GM23338 (cell line): ENCODE measurements around the gene ARID1B. TPM values are rescaled to one million over a fixed set of nuclear protein-coding genes. Genes with fewer than 3 reads are reported as not detected.

Source experiments
- ATAC-seq: fragments of 200-7000 bp; cut with Tn5 transposase; 3 replicates; pipeline ENCODE4 v1.9.1; 2020
- DNase-seq: peaks from one replicate; pipeline ENCODE4 v3.0.0-alpha.2; 2015; ENCODE audit warnings: low spot score
- H2AFZ ChIP-seq: fragments of 200-600 bp; sonication (generic); 2 replicates; pipeline ENCODE4 v1.8.0; 2016; ENCODE audit warnings: antibody characterized with exemption, mild to moderate bottlenecking, moderate library complexity
- H3F3A ChIP-seq: fragments of 200-600 bp; sonication (generic); replicated peaks from 2 replicates; pipeline ENCODE4 v1.8.0; 2017; ENCODE audit warnings: antibody characterized with exemption, mixed run types, low read depth
- H3K27ac ChIP-seq: fragments of 200-600 bp; sonication (generic); 2 replicates; pipeline ENCODE4 v1.6.1; 2016; ENCODE audit warnings: low read depth
- H3K27me3 ChIP-seq: fragments of 200-600 bp; sonication (generic); 2 replicates; pipeline ENCODE4 v1.8.0; 2016; ENCODE audit warnings: mild to moderate bottlenecking, mixed run types, moderate library complexity; ENCODE audit not compliant: insufficient read depth
- H3K36me3 ChIP-seq: fragments of 200-600 bp; sonication (generic); 2 replicates; pipeline ENCODE4 v1.8.0; 2016; ENCODE audit warnings: mild to moderate bottlenecking; ENCODE audit not compliant: insufficient read depth
- H3K4me1 ChIP-seq: fragments of 200-600 bp; sonication (generic); 2 replicates; pipeline ENCODE4 v1.8.0; 2016; ENCODE audit warnings: mild to moderate bottlenecking, moderate library complexity; ENCODE audit not compliant: insufficient read depth
- H3K4me2 ChIP-seq: fragments of 200-600 bp; sonication (generic); 2 replicates; pipeline ENCODE4 v1.7.1; 2017; ENCODE audit warnings: mixed run types
- H3K4me3 ChIP-seq: fragments of 200-600 bp; sonication (generic); 2 replicates; pipeline ENCODE4 v1.6.1; 2016; ENCODE audit warnings: mixed run types
- H3K79me2 ChIP-seq: fragments of 200-600 bp; sonication (generic); replicated peaks from 2 replicates; pipeline ENCODE4 v1.8.0; 2017; ENCODE audit warnings: mild to moderate bottlenecking; ENCODE audit not compliant: insufficient read depth
- H3K9me2 ChIP-seq: fragments of 200-600 bp; sonication (generic); 2 replicates; pipeline ENCODE4 v1.8.0; 2017; ENCODE audit not compliant: insufficient read depth
- H4K20me1 ChIP-seq: fragments of 200-600 bp; sonication (generic); replicated peaks from 2 replicates; pipeline ENCODE4 v1.8.0; 2017; ENCODE audit warnings: mild to moderate bottlenecking; ENCODE audit not compliant: insufficient read depth
- H3K27ac Mint-ChIP-seq: 2 replicates; pipeline ENCODE4 v1.8.0; 2020; ENCODE audit warnings: inconsistent platforms, mild to moderate bottlenecking, moderate library complexity, mixed read lengths
- H3K27me3 Mint-ChIP-seq: 3 replicates; pipeline ENCODE4 v1.8.0; 2022; ENCODE audit warnings: low read depth, mild to moderate bottlenecking, moderate library complexity, mixed read lengths, inconsistent platforms; ENCODE audit not compliant: insufficient read depth, poor library complexity
- H3K36me3 Mint-ChIP-seq: 3 replicates; pipeline ENCODE4 v1.8.0; 2021; ENCODE audit warnings: low read depth, mild to moderate bottlenecking, inconsistent platforms, moderate library complexity, mixed read lengths
- H3K4me1 Mint-ChIP-seq: 3 replicates; pipeline ENCODE4 v1.8.0; 2020; ENCODE audit warnings: mild to moderate bottlenecking, inconsistent platforms, mixed read lengths
- H3K4me3 Mint-ChIP-seq: 3 replicates; pipeline ENCODE4 v1.8.0; 2021; ENCODE audit warnings: moderate library complexity, mild to moderate bottlenecking, inconsistent platforms, mixed read lengths
- H3K9me3 Mint-ChIP-seq: 3 replicates; pipeline ENCODE4 v1.8.0; 2020; ENCODE audit warnings: moderate library complexity, mild to moderate bottlenecking, inconsistent platforms, mixed read lengths
- CREB1 ChIP-seq: fragments of 250-450 bp; sonication (Bioruptor Pico); IDR thresholded peaks from 2 replicates; pipeline ENCODE4 v1.5.0; 2020; ENCODE audit warnings: low read depth, mild to moderate bottlenecking, moderate library complexity
- EZH2 ChIP-seq: fragments of 200-600 bp; sonication (generic); IDR thresholded peaks from one replicate; pipeline ENCODE4 v1.8.0; 2017; ENCODE audit warnings: antibody characterized with exemption, mild to moderate bottlenecking, low read depth; ENCODE audit not compliant: unreplicated experiment
- EZH2phosphoT487 ChIP-seq: fragments of 200-600 bp; sonication (generic); IDR thresholded peaks from one replicate; pipeline ENCODE4 v1.8.1; 2018; ENCODE audit warnings: antibody characterized with exemption; ENCODE audit not compliant: unreplicated experiment
- POLR2AphosphoS5 ChIP-seq: IDR thresholded peaks from 2 replicates; pipeline ENCODE4 v1.6.1; 2016; ENCODE audit warnings: antibody characterized with exemption, low read depth
- ZNF331 ChIP-seq: fragments of 250-450 bp; sonication (Bioruptor Pico); IDR thresholded peaks from 2 replicates; pipeline ENCODE4 v1.5.0; 2020; ENCODE audit warnings: low read depth, mild to moderate bottlenecking, moderate library complexity
- polyA plus RNA-seq: library from polyadenylated mRNA; unstranded; fragments of >200 nt; fragmentation: Nextera tagmentation; extraction: Ambion mirVana; gene quantifications from 2 replicates; pipeline ENCODE4 v1.2.1, GENCODE V29; 2016
- total RNA-seq: library from RNA; depleted of rRNA; stranded (reverse); fragments of >200 nt; shearing (Covaris generic); gene quantifications from 2 replicates; pipeline ENCODE4 v1.2.3, GENCODE V29; 2014
- TF ChIP-seq, protein P1 (sequence below): IDR thresholded peaks from 2 replicates; pipeline ENCODE4 v1.6.1; 2016; ENCODE audit warnings: antibody characterized with exemption
- TF ChIP-seq, protein P2 (sequence below), 2 experiments: fragments of 200-600 bp in 1 of 2; sonication (generic) in 1 of 2; conservative IDR thresholded peaks; 2 replicates each; pipeline versions ENCODE4 v1.5.1 to v1.6.1; 2016 to 2017; ENCODE audit warnings: antibody characterized with exemption in 2 of 2, low read depth in 2 of 2, mild to moderate bottlenecking in 2 of 2, moderate library complexity in 1 of 2
- TF ChIP-seq, protein P3 (sequence below): IDR thresholded peaks from one replicate; pipeline ENCODE4 v1.6.1; 2018; ENCODE audit warnings: antibody characterized with exemption; ENCODE audit not compliant: unreplicated experiment

Gene ARID1B
- total and polyA plus RNA-seq, 2 experiments from 2014 or later: 59.3 to 72.2 TPM

DNA sequence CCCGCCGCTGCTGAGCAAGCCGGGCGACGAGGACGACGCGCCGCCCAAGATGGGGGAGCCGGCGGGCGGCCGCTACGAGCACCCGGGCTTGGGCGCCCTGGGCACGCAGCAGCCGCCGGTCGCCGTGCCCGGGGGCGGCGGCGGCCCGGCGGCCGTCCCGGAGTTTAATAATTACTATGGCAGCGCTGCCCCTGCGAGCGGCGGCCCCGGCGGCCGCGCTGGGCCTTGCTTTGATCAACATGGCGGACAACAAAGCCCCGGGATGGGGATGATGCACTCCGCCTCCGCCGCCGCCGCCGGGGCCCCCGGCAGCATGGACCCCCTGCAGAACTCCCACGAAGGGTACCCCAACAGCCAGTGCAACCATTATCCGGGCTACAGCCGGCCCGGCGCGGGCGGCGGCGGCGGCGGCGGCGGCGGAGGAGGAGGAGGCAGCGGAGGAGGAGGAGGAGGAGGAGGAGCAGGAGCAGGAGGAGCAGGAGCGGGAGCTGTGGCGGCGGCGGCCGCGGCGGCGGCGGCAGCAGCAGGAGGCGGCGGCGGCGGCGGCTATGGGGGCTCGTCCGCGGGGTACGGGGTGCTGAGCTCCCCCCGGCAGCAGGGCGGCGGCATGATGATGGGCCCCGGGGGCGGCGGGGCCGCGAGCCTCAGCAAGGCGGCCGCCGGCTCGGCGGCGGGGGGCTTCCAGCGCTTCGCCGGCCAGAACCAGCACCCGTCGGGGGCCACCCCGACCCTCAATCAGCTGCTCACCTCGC lies 1.5 kb downstream of the ARID1B start:
- Mint-ChIP-seq H3K27ac (no peak overlapping the region), H3K4me1 (peaks cover 61% of the 10 kb centered on the region), H3K36me3 (peaks cover 4% of the 10 kb centered on the region; the same call in 1 of the 3 replicates), H3K9me3 (no peaks in the 10 kb centered on the region; the same call in 2 of the 3 replicates), H3K27me3 (peaks cover 13% of the 10 kb centered on the region), H3K4me3 (peak overlapping the region; percentile 91; the same call in 2 of the 3 replicates)
- H3F3A ChIP-seq: 0 out of 2 replicates have a peak, but pooled peaks cover 4% of the 10 kb centered on the region
- H3K4me2 ChIP-seq: peak overlapping the region; percentile 72
- H3K4me1 ChIP-seq: peaks cover 62% of the 10 kb centered on the region
- ATAC-seq (no peak), DNase-seq (peak; percentile 52)
- H4K20me1 ChIP-seq: peaks cover 5% of the 10 kb centered on the region; the same call in 1 of the 2 replicates
- TF ChIP-seq, protein P1, sequence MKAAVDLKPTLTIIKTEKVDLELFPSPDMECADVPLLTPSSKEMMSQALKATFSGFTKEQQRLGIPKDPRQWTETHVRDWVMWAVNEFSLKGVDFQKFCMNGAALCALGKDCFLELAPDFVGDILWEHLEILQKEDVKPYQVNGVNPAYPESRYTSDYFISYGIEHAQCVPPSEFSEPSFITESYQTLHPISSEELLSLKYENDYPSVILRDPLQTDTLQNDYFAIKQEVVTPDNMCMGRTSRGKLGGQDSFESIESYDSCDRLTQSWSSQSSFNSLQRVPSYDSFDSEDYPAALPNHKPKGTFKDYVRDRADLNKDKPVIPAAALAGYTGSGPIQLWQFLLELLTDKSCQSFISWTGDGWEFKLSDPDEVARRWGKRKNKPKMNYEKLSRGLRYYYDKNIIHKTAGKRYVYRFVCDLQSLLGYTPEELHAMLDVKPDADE: no peak
- TF ChIP-seq POLR2AphosphoS5: 0 out of 2 replicates have a peak, but pooled peaks have one; percentile 16
- H3K9me2 ChIP-seq: no peaks in the 10 kb centered on the region
- peaks cover 54% of the 10 kb centered on the region for H3K79me2 ChIP-seq
- H2AFZ ChIP-seq: no peak overlapping the region
- H3K4me3 ChIP-seq: peak overlapping the region; percentile 73
- no peaks in the 10 kb centered on the region for H3K36me3 ChIP-seq
- no peaks in the 10 kb centered on the region for H3K27me3 ChIP-seq
- H3K27ac ChIP-seq: peak overlapping the region; percentile 73; the same call in 1 of the 2 replicates

DNA sequence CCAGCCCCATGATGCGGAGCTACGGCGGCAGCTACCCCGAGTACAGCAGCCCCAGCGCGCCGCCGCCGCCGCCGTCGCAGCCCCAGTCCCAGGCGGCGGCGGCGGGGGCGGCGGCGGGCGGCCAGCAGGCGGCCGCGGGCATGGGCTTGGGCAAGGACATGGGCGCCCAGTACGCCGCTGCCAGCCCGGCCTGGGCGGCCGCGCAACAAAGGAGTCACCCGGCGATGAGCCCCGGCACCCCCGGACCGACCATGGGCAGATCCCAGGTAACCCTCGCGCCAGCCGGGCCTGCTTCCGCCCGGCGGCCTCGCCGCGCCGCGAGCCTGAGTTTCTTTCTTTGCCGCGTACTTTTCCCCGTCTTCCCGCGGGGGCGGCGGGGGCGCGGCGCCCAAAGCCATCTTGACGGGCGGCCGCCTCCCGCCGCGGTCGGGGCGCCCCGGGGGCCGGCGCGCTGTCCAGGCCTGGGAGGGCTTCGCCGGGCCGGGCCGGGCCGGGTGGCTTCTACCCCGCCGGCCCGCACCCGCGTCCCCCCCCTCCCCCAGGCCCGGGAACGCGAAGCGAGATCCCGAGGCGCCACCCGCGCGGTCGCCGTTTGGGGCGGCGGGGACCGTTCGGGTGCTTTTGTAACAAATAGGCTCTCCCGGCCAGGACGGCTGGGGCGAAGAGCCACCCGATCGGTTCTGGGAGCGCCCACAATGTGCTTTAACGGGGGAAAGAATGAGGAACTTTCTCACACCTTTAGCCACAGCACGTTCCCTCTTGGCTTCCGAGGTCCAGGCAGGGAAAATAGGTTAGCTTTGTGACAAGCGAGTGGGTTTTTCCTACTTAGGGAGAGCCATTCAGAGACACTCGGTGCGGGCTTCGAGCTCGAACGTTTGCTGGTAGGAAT lies 2.3 kb downstream of the ARID1B start:
- H3K27ac Mint-ChIP-seq: peak overlapping the region; percentile 23
- Histone ChIP-seq H3K4me1 (peaks cover 61% of the 10 kb centered on the region), H3K27ac (peak overlapping the region; percentile 2; the same call in 1 of the 2 replicates), H3F3A (0 out of 2 replicates have a peak, but pooled peaks cover 4% of the 10 kb centered on the region), H3K9me2 (no peaks in the 10 kb centered on the region), H3K27me3 (no peaks in the 10 kb centered on the region), H3K4me2 (peak overlapping the region; percentile 89), H3K4me3 (peak overlapping the region; percentile 73), H2AFZ (no peak overlapping the region), H3K79me2 (peaks cover 63% of the 10 kb centered on the region), H3K36me3 (no peaks in the 10 kb centered on the region), H4K20me1 (peaks cover 5% of the 10 kb centered on the region; the same call in 1 of the 2 replicates)
- H3K27me3 Mint-ChIP-seq: peaks cover 13% of the 10 kb centered on the region
- peaks cover 4% of the 10 kb centered on the region; the same call in 1 of the 3 replicates for H3K36me3 Mint-ChIP-seq
- DNase-seq (peak; percentile 50), ATAC-seq (peak; percentile 9)
- no peaks in the 10 kb centered on the region; the same call in 2 of the 3 replicates for H3K9me3 Mint-ChIP-seq
- peaks cover 59% of the 10 kb centered on the region for H3K4me1 Mint-ChIP-seq
- peak overlapping the region; percentile 95 for H3K4me3 Mint-ChIP-seq
- TF ChIP-seq, protein P2, sequence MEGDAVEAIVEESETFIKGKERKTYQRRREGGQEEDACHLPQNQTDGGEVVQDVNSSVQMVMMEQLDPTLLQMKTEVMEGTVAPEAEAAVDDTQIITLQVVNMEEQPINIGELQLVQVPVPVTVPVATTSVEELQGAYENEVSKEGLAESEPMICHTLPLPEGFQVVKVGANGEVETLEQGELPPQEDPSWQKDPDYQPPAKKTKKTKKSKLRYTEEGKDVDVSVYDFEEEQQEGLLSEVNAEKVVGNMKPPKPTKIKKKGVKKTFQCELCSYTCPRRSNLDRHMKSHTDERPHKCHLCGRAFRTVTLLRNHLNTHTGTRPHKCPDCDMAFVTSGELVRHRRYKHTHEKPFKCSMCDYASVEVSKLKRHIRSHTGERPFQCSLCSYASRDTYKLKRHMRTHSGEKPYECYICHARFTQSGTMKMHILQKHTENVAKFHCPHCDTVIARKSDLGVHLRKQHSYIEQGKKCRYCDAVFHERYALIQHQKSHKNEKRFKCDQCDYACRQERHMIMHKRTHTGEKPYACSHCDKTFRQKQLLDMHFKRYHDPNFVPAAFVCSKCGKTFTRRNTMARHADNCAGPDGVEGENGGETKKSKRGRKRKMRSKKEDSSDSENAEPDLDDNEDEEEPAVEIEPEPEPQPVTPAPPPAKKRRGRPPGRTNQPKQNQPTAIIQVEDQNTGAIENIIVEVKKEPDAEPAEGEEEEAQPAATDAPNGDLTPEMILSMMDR (conservative IDR thresholded peaks at IDR 0.05; ENCODE audit: low read depth in 2 of 2): no peak
- no peak for TF ChIP-seq EZH2
- no peak for TF ChIP-seq ZNF331
- no peak for TF ChIP-seq EZH2phosphoT487
- no peak for TF ChIP-seq POLR2AphosphoS5
- TF ChIP-seq CREB1 (CRISPR knock-in tag): no peak
- TF ChIP-seq, protein P3, sequence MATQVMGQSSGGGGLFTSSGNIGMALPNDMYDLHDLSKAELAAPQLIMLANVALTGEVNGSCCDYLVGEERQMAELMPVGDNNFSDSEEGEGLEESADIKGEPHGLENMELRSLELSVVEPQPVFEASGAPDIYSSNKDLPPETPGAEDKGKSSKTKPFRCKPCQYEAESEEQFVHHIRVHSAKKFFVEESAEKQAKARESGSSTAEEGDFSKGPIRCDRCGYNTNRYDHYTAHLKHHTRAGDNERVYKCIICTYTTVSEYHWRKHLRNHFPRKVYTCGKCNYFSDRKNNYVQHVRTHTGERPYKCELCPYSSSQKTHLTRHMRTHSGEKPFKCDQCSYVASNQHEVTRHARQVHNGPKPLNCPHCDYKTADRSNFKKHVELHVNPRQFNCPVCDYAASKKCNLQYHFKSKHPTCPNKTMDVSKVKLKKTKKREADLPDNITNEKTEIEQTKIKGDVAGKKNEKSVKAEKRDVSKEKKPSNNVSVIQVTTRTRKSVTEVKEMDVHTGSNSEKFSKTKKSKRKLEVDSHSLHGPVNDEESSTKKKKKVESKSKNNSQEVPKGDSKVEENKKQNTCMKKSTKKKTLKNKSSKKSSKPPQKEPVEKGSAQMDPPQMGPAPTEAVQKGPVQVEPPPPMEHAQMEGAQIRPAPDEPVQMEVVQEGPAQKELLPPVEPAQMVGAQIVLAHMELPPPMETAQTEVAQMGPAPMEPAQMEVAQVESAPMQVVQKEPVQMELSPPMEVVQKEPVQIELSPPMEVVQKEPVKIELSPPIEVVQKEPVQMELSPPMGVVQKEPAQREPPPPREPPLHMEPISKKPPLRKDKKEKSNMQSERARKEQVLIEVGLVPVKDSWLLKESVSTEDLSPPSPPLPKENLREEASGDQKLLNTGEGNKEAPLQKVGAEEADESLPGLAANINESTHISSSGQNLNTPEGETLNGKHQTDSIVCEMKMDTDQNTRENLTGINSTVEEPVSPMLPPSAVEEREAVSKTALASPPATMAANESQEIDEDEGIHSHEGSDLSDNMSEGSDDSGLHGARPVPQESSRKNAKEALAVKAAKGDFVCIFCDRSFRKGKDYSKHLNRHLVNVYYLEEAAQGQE: no peak
